HepG2 (cell line): ENCODE data around the gene B4GALT3. TPM values are rescaled to one million over a fixed set of nuclear protein-coding genes. Genes with fewer than 3 reads are reported as not detected.
A peak's percentile ranks its signal among the peaks of the same experiment; 100 is the strongest.

ENCODE experiments used
- CEBPG ChIP-seq: IDR thresholded peaks from 2 replicates; pipeline ENCODE4 v1.6.1; 2016
- GABPA ChIP-seq, 2 experiments: IDR thresholded peaks; 2 replicates each; pipeline ENCODE4 v1.6.1; 2011 to 2016; ENCODE audit warnings: low read depth in 2 of 2, low read length in 1 of 2, missing biosample characterization in 1 of 2, missing genetic modification characterization in 1 of 2
- IKZF4 ChIP-seq: sonication (generic); formaldehyde crosslinking; IDR thresholded peaks from 2 replicates; pipeline ENCODE4 v1.5.1; 2020; ENCODE audit warnings: borderline replicate concordance, mild to moderate bottlenecking, low read depth, missing genetic modification reagents; ENCODE audit errors: not compliant biosample characterization
- IRX3 ChIP-seq: sonication (generic); formaldehyde crosslinking; IDR thresholded peaks from 2 replicates; pipeline ENCODE4 v1.8.1; 2023; ENCODE audit warnings: mild to moderate bottlenecking, low read depth, missing genetic modification reagents, borderline replicate concordance
- KLF11 ChIP-seq: IDR thresholded peaks from 2 replicates; pipeline ENCODE4 v1.6.1; 2016; ENCODE audit warnings: missing compliant biosample characterization
- NPAS2 ChIP-seq: sonication (generic); formaldehyde crosslinking; IDR thresholded peaks from 2 replicates; pipeline ENCODE4 v1.8.0; 2022; ENCODE audit warnings: mild to moderate bottlenecking, missing genetic modification reagents, borderline replicate concordance
- PCBP1 ChIP-seq: fragments of 200-400 bp; formaldehyde crosslinking; IDR thresholded peaks from 2 replicates; pipeline ENCODE4 v1.6.1; 2017; ENCODE audit warnings: mild to moderate bottlenecking, low read depth, low read length, borderline replicate concordance
- PCBP2 ChIP-seq: fragments of 200-400 bp; formaldehyde crosslinking; optimal IDR thresholded peaks from 2 replicates; pipeline ENCODE3; 2018; ENCODE audit warnings: low read length, low read depth; ENCODE audit not compliant: poor library complexity, severe bottlenecking
- PHF21A ChIP-seq: sonication (generic); formaldehyde crosslinking; IDR thresholded peaks from 2 replicates; pipeline ENCODE4 v1.5.0; 2020; ENCODE audit warnings: mild to moderate bottlenecking, missing genetic modification reagents
- ZC3H4 ChIP-seq: sonication (generic); formaldehyde crosslinking; IDR thresholded peaks from 2 replicates; pipeline ENCODE4 v1.4.0; 2020; ENCODE audit warnings: missing genetic modification reagents, borderline replicate concordance
- ZNF256 ChIP-seq: sonication (generic); formaldehyde crosslinking; conservative IDR thresholded peaks from 2 replicates; pipeline ENCODE4 v1.4.0; 2020; ENCODE audit warnings: missing genetic modification reagents
- ZNF484 ChIP-seq: sonication (generic); formaldehyde crosslinking; IDR thresholded peaks from 2 replicates; pipeline ENCODE4 v1.5.1; 2020; ENCODE audit warnings: mild to moderate bottlenecking, low read depth, missing genetic modification reagents, borderline replicate concordance
- ZNF703 ChIP-seq: sonication (generic); formaldehyde crosslinking; IDR thresholded peaks from 2 replicates; pipeline ENCODE4 v1.5.1; 2020; ENCODE audit warnings: missing genetic modification reagents, mild to moderate bottlenecking, moderate library complexity, borderline replicate concordance
- ZNF780A ChIP-seq: sonication (generic); formaldehyde crosslinking; IDR thresholded peaks from 2 replicates; pipeline ENCODE4 v1.8.0; 2022; ENCODE audit warnings: mild to moderate bottlenecking, missing genetic modification reagents, moderate library complexity
- ZNF841 ChIP-seq: sonication (generic); formaldehyde crosslinking; IDR thresholded peaks from 2 replicates; pipeline ENCODE4 v1.8.1; 2023; ENCODE audit warnings: missing genetic modification reagents, borderline replicate concordance
- ZSCAN31 ChIP-seq: sonication (generic); formaldehyde crosslinking; IDR thresholded peaks from 2 replicates; pipeline ENCODE4 v1.5.0; 2020; ENCODE audit warnings: low read depth, mild to moderate bottlenecking, missing genetic modification reagents
- polyA plus RNA-seq, 8 experiments: library from polyadenylated mRNA; depleted of rRNA in 3 of 8; stranded (reverse) in 7 of 8; unstranded in 1 of 8; fragments of >200 nt; fragmentation: Illumina TruSeq in 4 of 8; extraction: Trizol in 4 of 8; gene quantifications; 2 replicates each; pipeline versions ENCODE4 v1.2.1 to v1.2.3, GENCODE V29; 2011 to 2016; ENCODE audit warnings: low read depth in 4 of 8, missing spikeins in 1 of 8, mixed read lengths in 1 of 8; ENCODE audit not compliant: insufficient read depth in 1 of 8
- total RNA-seq, 5 experiments: library from RNA; depleted of rRNA; stranded (reverse); fragments of >200 nt; fragmentation: Illumina TruSeq; extraction: Trizol; gene quantifications; 2 replicates each; pipeline ENCODE4 v1.2.3, GENCODE V29; 2016; ENCODE audit warnings: low read depth in 1 of 5
- TF ChIP-seq, protein P1 (sequence below): sonication (generic); formaldehyde crosslinking; IDR thresholded peaks from 2 replicates; pipeline ENCODE4 v1.4.0; 2020; ENCODE audit warnings: mild to moderate bottlenecking, missing genetic modification reagents
- TF ChIP-seq, protein P2 (sequence below): fragments of 450-650 bp; IDR thresholded peaks from 2 replicates; pipeline ENCODE4 v1.6.1; 2016
- TF ChIP-seq, protein P3 (sequence below): sonication (generic); formaldehyde crosslinking; IDR thresholded peaks from 2 replicates; pipeline ENCODE4 v1.5.1; 2020; ENCODE audit warnings: mild to moderate bottlenecking, moderate library complexity, missing genetic modification reagents
- TF ChIP-seq, protein P4 (sequence below): sonication (generic); formaldehyde crosslinking; IDR thresholded peaks from 2 replicates; pipeline ENCODE4 v1.5.0; 2020; ENCODE audit warnings: missing genetic modification reagents

B4GALT3 gene
- total and polyA plus RNA-seq, 2 of the 13 experiments (the other 11 are each of a cell fraction or from before 2014, with no cell fraction given): 35.6 to 40.4 TPM

DNA sequence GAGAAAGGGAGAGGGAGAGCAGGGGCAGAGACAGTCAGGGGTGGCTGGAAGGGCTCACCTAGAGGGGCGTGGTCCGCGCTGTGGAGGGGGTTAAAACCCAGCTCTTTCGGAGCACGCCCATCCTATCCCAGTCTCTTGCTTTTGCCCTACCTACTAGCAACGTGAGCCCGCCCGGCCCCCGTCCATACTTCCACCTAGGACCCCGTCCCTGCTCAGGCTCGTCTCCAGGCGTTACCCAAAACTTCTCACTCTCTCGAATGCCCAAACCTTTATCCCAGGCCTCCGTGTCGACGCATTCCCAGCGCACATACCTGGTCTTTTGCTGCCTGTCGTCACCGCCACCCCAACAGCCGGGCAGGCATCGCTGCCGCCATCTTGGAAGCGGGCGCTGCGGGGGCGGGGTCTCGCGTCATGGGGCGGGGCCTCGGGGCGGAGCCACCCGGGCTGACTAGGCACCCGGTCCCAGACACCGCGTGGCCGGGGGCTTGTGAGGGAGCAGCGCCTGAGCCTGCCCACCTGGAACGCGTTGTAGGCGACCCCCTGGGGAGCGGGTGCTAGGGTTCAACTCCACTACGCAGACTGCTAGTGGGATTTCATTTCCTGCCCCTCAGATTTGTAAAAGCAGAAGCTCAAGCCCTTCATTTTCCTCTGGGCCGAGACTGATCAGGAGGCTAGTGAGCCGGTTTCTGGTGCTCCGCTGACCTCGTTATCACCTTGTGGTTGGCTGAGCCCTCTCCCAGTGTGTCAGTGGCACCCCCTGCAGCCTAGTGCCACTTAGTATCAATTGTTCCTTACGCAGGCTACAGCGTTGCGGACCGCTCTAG, at the start of gene B4GALT3 (continued):
- TF ChIP-seq PCBP1 (no peak), ZNF256 (CRISPR knock-in tag) (0 out of 2 replicates have a peak, but pooled peaks have one; percentile 69), ZNF703 (CRISPR knock-in tag) (no peak), GABPA (IDR thresholded peaks at IDR 0.05; ENCODE audit: low read depth, low read length) (no peak), GABPA (CRISPR knock-in tag; IDR thresholded peaks at IDR 0.05; ENCODE audit: low read depth) (peak; percentile 54; the same call in 1 of the 2 replicates), IKZF4 (CRISPR knock-in tag) (peak; percentile 59), ZNF780A (CRISPR knock-in tag) (no peak), PHF21A (CRISPR knock-in tag) (peak; percentile 75), ZSCAN31 (peak; percentile 86), IRX3 (CRISPR knock-in tag) (no peak), KLF11 (CRISPR knock-in tag) (peak; percentile 67; the same call in 1 of the 2 replicates), CEBPG (CRISPR knock-in tag) (0 out of 2 replicates have a peak, but pooled peaks have one; percentile 22), NPAS2 (CRISPR knock-in tag) (peak; percentile 67; the same call in 1 of the 2 replicates), ZC3H4 (peak; percentile 69; the same call in 1 of the 2 replicates), ZNF841 (CRISPR knock-in tag) (no peak), PCBP2 (no peak), ZNF484 (CRISPR knock-in tag) (no peak)
- TF ChIP-seq, protein P1, sequence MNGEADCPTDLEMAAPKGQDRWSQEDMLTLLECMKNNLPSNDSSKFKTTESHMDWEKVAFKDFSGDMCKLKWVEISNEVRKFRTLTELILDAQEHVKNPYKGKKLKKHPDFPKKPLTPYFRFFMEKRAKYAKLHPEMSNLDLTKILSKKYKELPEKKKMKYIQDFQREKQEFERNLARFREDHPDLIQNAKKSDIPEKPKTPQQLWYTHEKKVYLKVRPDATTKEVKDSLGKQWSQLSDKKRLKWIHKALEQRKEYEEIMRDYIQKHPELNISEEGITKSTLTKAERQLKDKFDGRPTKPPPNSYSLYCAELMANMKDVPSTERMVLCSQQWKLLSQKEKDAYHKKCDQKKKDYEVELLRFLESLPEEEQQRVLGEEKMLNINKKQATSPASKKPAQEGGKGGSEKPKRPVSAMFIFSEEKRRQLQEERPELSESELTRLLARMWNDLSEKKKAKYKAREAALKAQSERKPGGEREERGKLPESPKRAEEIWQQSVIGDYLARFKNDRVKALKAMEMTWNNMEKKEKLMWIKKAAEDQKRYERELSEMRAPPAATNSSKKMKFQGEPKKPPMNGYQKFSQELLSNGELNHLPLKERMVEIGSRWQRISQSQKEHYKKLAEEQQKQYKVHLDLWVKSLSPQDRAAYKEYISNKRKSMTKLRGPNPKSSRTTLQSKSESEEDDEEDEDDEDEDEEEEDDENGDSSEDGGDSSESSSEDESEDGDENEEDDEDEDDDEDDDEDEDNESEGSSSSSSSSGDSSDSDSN (CRISPR knock-in tag): peak; percentile 75
- TF ChIP-seq, protein P2, sequence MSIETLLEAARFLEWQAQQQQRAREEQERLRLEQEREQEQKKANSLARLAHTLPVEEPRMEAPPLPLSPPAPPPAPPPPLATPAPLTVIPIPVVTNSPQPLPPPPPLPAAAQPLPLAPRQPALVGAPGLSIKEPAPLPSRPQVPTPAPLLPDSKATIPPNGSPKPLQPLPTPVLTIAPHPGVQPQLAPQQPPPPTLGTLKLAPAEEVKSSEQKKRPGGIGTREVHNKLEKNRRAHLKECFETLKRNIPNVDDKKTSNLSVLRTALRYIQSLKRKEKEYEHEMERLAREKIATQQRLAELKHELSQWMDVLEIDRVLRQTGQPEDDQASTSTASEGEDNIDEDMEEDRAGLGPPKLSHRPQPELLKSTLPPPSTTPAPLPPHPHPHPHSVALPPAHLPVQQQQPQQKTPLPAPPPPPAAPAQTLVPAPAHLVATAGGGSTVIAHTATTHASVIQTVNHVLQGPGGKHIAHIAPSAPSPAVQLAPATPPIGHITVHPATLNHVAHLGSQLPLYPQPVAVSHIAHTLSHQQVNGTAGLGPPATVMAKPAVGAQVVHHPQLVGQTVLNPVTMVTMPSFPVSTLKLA: peak; percentile 40
- TF ChIP-seq, protein P3, sequence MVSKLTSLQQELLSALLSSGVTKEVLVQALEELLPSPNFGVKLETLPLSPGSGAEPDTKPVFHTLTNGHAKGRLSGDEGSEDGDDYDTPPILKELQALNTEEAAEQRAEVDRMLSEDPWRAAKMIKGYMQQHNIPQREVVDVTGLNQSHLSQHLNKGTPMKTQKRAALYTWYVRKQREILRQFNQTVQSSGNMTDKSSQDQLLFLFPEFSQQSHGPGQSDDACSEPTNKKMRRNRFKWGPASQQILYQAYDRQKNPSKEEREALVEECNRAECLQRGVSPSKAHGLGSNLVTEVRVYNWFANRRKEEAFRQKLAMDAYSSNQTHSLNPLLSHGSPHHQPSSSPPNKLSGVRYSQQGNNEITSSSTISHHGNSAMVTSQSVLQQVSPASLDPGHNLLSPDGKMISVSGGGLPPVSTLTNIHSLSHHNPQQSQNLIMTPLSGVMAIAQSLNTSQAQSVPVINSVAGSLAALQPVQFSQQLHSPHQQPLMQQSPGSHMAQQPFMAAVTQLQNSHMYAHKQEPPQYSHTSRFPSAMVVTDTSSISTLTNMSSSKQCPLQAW: no peak; the same call in 1 of the 2 replicates
- TF ChIP-seq, protein P4, sequence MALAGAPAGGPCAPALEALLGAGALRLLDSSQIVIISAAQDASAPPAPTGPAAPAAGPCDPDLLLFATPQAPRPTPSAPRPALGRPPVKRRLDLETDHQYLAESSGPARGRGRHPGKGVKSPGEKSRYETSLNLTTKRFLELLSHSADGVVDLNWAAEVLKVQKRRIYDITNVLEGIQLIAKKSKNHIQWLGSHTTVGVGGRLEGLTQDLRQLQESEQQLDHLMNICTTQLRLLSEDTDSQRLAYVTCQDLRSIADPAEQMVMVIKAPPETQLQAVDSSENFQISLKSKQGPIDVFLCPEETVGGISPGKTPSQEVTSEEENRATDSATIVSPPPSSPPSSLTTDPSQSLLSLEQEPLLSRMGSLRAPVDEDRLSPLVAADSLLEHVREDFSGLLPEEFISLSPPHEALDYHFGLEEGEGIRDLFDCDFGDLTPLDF (CRISPR knock-in tag): 0 out of 2 replicates have a peak, but pooled peaks have one; percentile 31
